ENCODE results near the gene CTNNBL1.

Gene CTNNBL1

GRCh38 chr20:37903317-37904007, 209.6 kb downstream of the CTNNBL1 start:
- TF ChIP-seq CTCF (IDR thresholded peaks at IDR 0.05; ENCODE audit: low read depth, low read length) = no peak; the same call in 1 of the 2 replicates
- peak overlapping the region; percentile 29; the same call in 1 of the 2 replicates for H3K4me3 ChIP-seq (ENCODE audit: low read depth, low read length)

- TF ChIP-seq CTCF (IDR thresholded peaks at IDR 0.05; ENCODE audit: low read depth, low read length) = no peak
- no peak overlapping the region for H3K4me3 ChIP-seq (ENCODE audit: low read depth, low read length)
Observed at GRCh38 chr20:37904008-37904642, 210.3 kb downstream of the CTNNBL1 start.

GRCh38 chr20:37904845-37905373, 211.1 kb downstream of the CTNNBL1 start:
- no peak for TF ChIP-seq CTCF (IDR thresholded peaks at IDR 0.05; ENCODE audit: low read depth, low read length)
- no peak overlapping the region for H3K4me3 ChIP-seq (ENCODE audit: low read depth, low read length)

- no peak for TF ChIP-seq CTCF (IDR thresholded peaks at IDR 0.05; ENCODE audit: low read depth, low read length)
- H3K4me3 ChIP-seq (ENCODE audit: low read depth, low read length) = no peak overlapping the region
Observed at GRCh38 chr20:37905671-37906613, 212.1 kb downstream of the CTNNBL1 start.

- no peak for TF ChIP-seq CTCF (IDR thresholded peaks at IDR 0.05; ENCODE audit: low read depth, low read length)
- H3K4me3 ChIP-seq (ENCODE audit: low read depth, low read length) = no peak overlapping the region
Observed at GRCh38 chr20:37907330-37907676, 213.5 kb downstream of the CTNNBL1 start.

- no peak overlapping the region for H3K4me3 ChIP-seq (ENCODE audit: low read depth, low read length)
- no peak for TF ChIP-seq CTCF (IDR thresholded peaks at IDR 0.05; ENCODE audit: low read depth, low read length)
Observed at GRCh38 chr20:37907677-37908401, 214.0 kb downstream of the CTNNBL1 start.

Measured in WI38 (cell line).